Astrocyte of the cerebellum (primary cell): ENCODE data around the gene SPINK7.

Experiments used
- DNase-seq: peaks from one replicate; pipeline ENCODE4 v3.0.0-alpha.2; 2011; ENCODE audit warnings: low read depth
- H3K4me3 ChIP-seq: 2 replicates; pipeline ENCODE4 v1.5.1; 2011; ENCODE audit warnings: mild to moderate bottlenecking, low read depth, low read length, moderate library complexity
- CTCF ChIP-seq: IDR thresholded peaks from 2 replicates; pipeline ENCODE4 v1.5.1; 2012; ENCODE audit warnings: low read length, low read depth, moderate library complexity, mild to moderate bottlenecking; ENCODE audit errors: missing control alignments
- in situ Hi-C: cut with HindIII; loops from 2 replicates; pipeline ENCODE4 v1.10.0; 2017; ENCODE audit warnings: low sequenced_read_pairs

The SPINK7 gene

GRCh38 chr5:148333262-148333849 is 21.1 kb downstream of the SPINK7 start:
- H3K4me3 ChIP-seq = no peak overlapping the region
- no peak for TF ChIP-seq CTCF
- no peak for DNase-seq
- in situ Hi-C loops = no loop called here

GRCh38 chr5:148335259-148335658 is 23.0 kb downstream of the SPINK7 start, which contains the start of gene SPINK9:
Gene SPINK9, plus strand, starts transcription at chr5:148335559. Its CDS starts 55 bp downstream, at chr5:148335614.
- in situ Hi-C loops = no loop called here
- DNase-seq = no peak
- no peak for TF ChIP-seq CTCF
- no peak within 1 kb of the TSS for H3K4me3 ChIP-seq

- in situ Hi-C loops = no loop called here
- no peak for TF ChIP-seq CTCF
These were observed 24.6 kb downstream of the SPINK7 start for GRCh38 chr5:148336704-148337435.

GRCh38 chr5:148342371-148343045 is 30.3 kb downstream of the SPINK7 start:
- no peak for TF ChIP-seq CTCF
- in situ Hi-C loops = no loop called here
- H3K4me3 ChIP-seq = no peak overlapping the region
- no peak for DNase-seq

More at GRCh38 chr5:148336704-148337435, 24.6 kb downstream of the SPINK7 start:
- DNase-seq = no peak
- no peak overlapping the region for H3K4me3 ChIP-seq

GRCh38 chr5:148343046-148343407 is 30.8 kb downstream of the SPINK7 start:
- no peak overlapping the region for H3K4me3 ChIP-seq
- no peak for TF ChIP-seq CTCF
- in situ Hi-C loops = no loop called here
- DNase-seq = no peak

GRCh38 chr5:148343603-148344487 is 31.6 kb downstream of the SPINK7 start:
- H3K4me3 ChIP-seq = no peak overlapping the region
- TF ChIP-seq CTCF = no peak
- DNase-seq = no peak
- in situ Hi-C loops = no loop called here
